RPMI8226 (cell line): ENCODE measurements around the gene PCDHGC5.

Source experiments
- DNase-seq: peaks from one replicate; pipeline ENCODE4 v3.0.0-alpha.2; 2015

PCDHGC5 gene

DNA sequence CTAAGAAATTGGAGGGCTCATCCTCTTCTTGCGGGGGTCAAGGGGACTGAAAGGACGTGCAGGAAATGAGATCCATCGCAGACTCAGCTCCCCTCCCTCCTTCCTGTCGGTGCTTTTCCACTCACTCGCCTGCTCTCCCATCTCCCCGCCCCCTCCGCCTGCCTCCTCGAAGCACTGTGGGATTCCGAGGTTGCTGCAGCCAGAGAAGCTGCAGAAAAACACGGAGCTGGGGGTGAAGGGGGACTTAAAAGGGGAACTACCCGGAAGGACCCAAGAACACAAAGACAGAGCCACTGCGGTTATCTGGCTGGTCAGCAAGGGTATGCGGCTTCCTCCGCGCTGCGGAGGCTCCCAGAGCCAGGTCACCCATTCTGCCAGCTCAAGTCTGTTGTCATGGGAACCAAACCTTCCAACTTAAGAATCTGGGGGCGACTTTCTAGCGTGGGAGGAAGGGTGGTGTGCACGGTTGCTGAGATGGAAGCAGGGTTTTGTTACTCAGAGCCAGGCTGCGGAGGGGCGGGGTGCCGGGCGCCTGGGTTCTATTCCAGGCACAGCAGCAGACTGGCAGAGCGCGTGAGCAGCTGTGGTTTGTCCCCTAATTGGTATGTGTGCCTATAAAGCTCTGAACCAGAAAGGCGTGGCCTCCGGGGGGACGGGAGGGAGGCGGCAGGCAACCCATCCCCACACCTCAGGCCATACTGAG, 24.9 kb downstream of the PCDHGC5 start:
- DNase-seq: no peak

DNA sequence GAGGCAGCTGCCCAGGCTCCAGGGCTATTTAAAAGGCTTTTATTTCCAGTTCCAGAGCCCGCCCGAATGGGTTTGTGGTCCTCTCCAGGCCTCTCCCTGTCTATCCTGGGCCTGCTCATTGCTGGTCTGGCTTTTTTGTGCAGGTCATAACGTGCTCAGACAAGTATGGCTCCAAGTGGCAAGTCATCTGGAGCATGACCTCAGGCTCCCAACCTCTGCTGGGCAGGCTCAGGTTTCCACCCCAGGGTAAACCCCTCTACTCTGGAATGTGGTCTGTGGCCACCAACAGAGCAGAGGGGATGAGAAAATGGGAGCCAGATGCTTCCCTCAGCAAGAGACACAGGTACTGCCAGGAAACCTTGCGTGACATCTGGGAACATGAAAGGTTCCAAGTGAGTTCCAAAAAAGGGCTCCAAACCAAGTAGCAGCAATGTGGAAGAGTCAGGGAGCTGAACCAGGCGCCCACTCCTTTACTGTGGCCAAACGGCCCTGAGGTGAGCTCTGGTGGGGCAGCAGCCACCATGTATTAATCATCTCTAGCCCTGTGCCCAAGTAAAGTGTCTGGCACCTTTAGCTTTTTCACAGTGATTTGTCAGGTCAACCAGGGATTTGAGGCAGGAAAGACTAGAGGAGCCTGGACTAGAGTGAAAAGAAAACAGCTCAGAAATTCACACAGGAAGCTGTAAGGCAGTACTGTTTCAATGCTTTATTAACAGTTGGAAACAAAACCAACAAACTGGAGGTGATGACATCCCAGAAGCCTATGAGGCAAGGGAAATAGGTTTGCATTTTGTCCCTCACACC, 25.7 kb downstream of the PCDHGC5 start:
- no peak for DNase-seq

DNA sequence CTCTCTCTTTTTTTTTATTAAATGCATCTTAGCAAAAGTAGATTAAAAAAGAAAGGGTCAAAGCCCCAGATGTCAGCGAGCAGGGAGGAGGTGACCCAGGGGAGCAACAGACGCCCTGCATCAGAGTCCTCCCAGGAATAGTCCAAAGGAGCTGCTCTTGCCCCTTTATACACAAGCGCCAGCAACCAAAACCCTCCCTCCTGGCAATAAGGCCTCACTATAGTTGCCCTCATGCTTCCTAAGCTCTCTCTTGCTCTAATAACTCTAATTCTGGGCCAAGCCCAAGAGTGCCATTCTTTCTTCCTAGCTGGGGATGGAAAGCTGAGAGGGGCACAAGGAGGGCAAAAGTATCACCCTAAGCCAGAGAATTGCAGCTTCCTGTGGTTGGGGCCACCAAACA, 26.3 kb downstream of the PCDHGC5 start:
- no peak for DNase-seq

DNA sequence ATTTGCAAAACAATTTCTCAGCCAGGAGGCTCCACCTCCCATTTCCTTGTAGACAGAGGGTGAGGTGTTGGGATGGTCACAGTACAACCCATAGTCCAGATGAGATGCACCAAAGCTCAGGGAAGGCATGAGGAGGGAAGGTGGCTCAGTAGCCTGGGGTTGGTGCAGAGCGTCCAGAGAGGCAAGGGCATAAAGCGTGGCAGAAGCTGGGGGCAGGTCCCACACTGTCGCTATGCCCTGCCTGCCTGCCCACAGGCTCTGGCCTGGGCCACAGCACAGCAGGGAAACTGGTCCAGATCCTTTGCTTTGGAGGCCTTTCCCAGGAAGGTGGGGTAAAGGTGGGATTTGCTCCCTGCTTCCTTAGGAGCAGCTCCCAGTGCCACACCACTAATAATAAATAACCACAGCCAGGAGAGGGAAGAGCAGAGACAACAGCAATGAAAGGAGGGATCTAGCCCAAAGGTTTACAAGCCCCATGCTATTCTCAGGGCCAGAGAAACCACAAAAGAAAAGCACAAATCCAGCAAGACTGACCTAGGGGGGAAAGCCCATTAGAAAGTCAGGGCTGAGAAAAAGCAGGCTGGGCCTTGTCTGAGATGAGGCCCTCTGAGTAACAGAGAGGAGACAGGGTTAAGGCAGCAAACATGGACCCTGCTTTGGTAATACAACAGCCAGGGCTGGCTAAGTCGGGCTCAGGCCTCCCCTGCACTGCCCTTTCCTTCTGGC, 27.2 kb downstream of the PCDHGC5 start:
- DNase-seq: no peak

DNA sequence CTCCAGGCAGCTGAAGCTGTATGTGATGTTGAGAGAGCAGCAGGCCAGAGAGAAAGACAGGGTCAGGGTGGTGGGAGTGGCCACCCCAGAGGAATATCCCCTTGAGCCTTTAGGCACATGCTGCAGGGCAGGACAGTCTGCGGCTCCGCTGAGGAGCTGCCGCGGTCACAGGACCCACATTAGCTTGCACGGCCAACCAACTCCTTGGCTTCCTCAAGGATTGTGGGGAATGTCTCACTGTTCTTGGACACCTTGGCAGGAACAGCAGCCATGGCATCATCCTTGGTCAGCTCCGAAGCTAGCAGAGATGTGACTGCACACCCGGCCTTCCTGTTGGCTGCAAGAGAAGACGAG, 27.8 kb downstream of the PCDHGC5 start:
- DNase-seq: no peak

DNA sequence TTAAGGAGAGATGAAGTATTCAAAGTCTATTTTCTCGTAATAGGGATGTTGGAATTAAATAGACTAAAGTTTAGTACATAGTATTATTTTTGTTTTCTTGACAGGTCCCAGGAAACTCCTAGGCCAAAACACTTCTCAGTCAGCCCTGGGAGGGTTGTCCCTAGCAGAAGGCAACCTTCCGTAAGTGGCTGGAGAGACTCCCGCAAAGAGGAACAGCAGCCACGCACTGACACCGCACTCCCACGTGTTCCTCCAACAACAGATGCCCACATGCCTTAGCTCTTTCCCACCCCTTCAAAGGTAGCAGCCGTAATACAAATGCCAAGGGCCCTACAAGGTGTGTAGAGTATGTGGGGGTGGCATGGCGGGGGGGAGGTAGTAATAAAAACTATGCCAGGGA, 28.4 kb downstream of the PCDHGC5 start:
- DNase-seq: no peak

DNA sequence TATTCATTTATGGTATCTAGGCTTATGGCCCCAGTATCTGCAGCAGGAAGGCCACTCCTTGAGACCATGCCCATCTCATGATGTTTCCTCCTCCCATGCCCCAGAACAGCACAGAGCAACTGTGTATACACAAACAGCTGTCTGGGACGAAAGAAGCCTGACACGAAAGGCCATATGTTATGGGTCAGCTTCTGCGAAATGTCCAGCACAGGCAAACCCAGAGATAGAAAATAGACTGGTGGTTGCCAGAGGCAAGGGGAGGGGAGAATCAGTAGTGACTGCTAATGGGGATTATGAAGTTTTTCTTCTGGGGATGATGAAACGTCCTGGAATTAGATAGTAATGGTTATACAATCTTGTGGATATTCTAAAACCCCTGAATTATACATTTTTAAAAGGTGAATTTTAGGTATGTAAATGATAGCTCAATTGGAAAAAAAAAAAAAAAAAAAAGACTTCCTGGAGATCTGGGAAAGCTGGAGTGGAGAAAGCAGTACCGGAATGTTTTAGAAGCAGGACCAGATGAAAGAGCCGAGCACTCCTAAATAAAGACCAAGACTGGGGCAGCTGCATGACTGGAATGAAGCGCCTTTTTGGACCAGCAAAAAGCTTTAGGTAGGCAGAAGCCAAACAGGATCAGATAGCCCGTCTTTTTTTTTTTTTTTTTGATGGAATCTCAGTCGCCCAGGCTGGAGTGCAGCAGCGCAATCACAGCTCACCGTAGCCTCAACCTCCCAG, 29.2 kb downstream of the PCDHGC5 start:
- DNase-seq: no peak

DNA sequence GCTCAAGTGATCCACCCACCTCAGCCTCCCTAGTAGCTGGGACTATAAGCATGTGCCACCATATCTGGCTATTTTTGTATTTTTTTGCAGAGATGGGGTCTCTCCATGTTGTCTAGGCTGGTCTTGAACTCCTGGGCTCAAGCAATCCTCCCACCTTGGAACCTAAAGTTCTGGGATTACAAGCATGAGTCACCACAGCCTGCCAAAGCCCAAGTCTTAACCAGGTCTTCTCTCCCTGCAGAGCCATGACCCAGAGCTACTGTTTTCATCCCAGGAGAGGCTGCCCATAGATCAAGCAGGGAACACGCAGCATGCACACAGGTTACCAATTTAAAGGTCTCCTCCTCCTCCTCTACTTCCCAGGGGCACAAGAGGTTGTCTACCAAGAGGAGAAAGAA, 29.7 kb downstream of the PCDHGC5 start:
- DNase-seq: no peak

DNA sequence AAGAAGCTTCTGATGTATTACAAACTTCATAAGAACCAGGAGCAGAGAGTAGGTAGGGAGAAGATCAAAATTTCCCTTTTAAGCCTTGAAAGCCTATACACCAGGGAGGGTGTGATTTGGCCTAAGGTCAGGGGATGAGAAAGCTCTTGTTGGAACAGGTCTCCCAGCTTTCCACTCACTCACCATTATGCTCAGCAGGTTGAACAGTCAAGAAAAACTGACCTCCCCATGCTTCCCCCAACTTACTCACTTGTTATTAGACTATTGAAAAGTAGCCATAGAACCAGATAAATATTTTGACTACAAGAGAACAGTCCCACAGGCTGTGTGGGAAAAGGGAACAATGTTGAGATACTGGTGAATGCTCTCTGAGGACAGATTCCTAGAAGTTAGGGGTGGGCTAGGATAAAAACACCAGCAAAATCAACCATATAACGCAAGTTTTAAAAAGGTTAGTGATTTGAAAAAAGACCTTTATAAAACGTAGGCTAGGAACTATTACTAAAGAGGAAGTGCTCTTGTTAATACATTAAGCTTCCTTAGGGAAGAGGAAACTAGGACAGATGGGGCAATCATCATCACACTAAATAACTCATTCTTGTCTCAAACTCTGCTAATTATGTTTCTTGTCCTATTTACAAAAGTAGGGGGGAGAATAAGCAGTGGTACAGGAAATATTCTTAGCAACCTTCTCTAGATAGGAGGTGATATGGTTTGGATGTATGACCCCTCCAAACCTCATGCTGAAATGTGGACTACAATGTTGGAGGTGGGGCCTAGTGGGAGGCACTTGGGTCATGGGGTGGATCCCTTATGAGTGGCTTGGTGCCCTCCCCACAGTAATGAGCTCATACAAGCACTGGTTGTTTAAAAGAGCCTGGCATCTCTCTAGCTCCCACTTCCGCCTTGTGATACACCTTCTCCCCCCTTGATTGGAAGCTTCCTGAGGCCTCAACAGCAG, 31.0 kb downstream of the PCDHGC5 start:
- DNase-seq: no peak

DNA sequence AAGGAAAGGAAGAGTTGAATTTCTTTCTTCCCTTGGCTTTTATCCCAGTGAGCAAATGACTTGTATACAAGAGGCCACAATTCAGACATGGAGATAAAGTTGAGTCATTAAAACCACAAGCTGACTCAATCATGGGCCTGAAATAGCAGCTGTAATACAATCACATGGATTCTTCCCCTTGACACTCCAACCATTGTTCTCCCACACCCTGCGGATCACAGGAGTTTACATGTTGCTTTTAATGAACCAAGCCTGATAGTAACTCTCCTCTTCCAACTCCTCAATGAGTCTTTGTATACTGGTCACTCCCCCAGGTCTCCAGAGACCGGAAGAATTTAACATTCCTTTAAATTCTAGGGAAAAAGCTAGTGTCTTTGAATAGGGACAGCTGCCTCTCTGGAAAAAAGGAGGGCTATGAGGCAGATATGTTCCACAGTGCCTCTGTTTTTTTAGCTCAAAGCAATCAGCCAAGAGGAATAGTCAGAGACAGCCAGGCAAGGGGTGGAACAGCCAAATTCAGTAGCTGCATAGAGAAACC, 32.4 kb downstream of the PCDHGC5 start:
- no peak for DNase-seq

DNA sequence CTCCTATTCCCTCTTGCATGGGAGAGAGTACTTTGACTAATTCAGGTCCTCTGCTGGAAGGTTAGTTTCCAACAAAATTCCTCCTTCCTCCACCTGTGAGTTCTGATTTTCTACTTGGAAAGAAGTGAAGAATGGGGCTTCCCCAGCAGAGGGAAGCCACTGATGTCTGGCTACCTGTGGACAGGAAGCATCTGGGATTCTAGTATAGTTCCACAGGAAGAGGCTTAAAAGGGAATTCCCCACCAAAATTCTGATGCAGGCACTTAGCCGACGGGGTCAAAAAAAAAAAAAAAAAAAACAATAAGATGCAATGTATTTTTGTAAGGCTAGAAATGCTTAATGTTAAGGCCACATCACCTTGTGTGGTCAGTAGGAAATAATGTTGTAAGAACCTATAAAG, 33.4 kb downstream of the PCDHGC5 start:
- DNase-seq: no peak

DNA sequence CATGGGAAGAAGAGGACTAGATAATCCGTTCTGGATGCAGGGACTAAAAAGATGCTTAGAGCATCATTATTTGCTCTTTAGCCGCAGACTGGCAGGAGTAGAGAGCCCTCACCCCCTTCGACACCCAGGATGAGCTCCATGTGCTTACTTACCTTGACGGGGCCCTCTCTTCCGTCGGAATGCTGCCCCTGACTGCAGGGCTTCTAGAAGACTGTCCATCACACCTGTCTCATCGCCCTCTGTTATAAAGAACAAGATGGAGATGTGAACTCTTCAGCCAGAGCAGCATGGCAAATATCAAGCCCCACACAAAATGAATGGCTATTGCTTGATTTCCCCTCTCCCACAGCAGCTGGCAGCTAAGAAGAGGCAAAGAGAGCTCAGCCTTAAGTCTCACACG, 35.1 kb downstream of the PCDHGC5 start:
- no peak for DNase-seq

DNA sequence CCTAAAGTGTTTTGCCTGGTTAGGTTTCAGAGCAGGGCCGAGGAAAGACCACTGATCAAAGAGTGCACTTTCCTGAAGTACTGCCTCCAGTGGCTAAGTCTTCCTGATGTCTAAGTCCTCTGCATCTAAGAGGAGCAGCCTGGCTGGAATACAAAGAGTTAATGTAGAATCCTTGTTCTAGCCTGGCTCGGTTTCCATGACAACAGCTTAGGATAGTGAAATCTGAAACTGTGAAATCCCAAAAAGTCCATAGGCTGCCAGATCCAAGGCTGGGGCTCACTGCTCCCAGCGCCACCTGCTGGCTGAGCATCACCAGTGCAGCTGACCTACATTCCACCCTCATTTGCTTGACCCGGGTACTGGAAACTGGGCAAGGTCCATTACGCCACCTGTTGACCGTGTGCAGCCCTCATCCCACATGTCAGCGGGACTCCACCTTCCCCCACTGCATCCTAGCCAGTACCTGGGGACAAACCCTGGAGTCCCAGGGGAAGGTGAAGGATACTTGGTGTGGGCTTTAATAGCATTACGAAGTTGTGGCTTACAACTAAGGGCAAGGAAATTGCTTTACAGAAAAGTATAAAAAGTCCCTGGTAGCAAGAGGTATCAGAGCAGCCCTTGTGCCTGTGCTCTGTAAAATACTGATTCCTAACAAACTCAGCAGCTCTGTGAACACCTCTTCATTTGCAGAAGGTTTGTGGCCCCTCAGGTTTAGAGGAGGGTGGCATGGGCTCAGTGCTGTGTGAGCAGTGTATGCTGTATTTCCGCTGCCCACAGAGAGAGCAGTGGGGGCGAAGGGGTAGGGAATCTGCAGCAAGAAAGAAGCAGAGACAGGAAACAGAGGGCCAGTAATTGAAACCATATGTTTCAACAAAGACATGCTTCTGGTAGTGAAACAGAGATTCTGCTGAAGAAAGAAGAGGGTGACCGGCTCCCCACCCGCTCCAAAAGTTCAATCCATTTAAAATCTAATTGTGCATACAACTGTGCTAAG, 36.0 kb downstream of the PCDHGC5 start:
- DNase-seq: peak; percentile 77

DNA sequence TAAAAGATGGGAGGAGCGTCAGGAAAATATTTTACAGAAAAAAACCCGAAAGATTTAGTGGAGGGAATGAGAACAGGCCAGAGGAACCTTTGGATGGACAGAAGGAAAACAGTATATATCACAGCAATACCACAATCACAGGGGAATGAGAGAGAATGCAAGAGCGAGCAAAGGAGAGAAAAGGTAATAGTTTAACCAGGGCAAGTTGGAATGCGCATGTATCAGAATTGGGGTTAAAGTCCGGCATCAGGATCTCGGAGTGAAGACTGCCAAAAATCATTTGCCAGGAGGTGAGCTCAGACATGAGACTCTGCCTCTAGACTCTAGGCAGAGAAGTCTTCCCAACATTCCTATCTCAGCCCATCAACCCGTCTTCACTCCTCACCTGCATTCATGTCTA, 36.8 kb downstream of the PCDHGC5 start:
- no peak for DNase-seq

DNA sequence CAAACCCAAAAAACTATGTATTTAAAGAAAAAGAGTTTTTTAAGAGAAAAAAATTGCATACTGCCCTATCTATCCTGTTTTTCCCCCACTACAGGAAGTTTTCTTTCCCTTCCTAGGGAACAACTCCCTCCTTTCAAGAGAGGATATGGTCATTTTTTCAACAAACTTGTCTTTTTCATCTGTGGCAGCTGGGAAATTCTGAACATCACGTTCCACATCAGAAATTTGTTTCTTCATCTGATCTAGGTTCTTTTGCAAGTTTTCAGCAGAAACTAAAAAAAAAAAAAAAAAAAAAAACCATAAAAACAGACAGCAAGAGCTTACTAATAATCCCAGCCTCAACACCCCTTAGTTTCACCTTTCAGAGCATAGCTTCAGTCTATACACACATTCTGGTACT, 38.5 kb downstream of the PCDHGC5 start:
- no peak for DNase-seq

DNA sequence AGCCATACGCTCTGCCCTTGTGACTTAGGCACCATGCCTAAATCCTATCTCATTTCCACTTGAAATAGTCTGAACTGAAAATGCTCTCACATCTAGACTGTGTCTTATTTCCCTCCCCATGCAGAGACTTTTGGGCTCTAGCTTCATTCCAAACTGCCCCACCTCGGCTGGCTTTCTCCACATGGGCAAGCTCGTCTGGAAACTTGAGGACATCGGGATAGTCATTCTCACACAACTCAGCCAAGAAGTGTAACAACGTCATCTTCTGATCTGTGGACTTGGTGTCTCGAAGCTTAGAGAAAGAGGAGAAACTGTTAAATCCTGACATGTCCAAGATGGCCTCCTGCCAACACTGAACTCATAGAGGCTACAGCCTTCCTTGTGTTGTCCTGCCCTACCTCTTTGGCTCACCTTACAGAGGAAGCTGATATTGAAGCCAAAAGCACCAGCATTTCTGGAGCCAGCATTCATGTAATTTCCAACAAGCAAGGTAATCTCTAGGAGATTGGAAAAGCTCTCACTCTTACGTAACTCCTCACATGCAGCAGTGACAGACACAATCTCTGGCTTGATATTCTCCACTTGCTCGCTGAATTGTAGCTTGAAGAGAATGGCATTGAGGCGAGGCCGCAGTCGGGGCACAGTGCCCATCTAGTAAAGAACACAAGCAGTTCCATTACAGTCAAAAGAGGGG, 39.6 kb downstream of the PCDHGC5 start:
- DNase-seq: no peak

DNA sequence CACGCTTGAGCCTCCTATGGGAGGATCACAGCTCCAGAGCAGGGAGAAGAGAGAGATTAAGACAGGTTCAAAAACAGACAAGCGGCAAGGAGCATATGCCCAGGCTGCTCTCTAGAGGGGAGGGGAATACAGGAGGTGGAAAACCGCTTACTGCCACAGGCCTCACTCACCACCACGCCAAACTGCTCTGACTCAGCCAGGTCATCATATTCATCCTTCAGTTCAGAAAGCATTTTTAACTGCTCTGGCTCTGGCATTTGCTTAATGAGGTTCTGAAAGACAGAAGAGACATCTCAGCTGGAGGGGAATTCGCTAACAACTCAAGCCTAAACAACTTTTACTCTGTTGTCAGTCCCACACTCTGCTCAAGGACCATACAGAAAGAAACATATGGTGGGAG, 40.1 kb downstream of the PCDHGC5 start:
- no peak for DNase-seq

DNA sequence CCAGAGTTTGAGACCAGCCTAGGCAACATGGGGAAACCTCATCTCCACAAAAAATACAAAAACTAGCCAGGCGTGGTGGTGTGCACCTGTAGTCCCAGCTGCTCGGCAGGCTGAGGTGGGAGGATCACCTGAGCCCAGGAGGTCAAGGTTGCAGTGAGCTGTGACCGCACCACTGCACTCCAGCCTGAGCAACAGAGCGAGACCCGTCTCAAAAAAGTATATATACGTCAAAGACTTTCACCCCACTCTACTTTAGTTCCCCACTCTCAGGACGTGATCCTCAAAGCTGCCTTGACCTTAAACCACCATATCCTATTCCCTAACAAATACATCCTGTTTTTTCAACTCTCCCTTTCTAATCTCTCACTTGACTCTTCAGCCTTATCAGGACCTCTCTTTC, 41.0 kb downstream of the PCDHGC5 start:
- DNase-seq: no peak

DNA sequence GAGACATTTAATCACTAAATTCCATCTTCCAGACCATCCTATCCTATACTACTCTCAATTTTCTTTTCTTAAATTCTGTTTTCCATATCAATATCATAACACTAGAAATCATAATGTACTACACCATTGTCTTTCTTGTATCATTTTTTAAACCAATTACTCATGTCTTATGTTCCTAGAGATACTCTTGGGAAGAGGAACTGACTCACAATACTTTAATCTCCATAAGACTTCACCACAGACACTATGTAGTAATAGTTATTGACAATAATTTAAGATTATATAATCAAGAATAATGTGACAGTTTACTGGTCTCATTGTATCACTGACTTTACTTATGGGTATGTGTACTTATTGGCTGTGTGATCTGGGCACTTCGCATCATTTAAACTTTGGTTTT, 43.8 kb downstream of the PCDHGC5 start:
- no peak for DNase-seq

DNA sequence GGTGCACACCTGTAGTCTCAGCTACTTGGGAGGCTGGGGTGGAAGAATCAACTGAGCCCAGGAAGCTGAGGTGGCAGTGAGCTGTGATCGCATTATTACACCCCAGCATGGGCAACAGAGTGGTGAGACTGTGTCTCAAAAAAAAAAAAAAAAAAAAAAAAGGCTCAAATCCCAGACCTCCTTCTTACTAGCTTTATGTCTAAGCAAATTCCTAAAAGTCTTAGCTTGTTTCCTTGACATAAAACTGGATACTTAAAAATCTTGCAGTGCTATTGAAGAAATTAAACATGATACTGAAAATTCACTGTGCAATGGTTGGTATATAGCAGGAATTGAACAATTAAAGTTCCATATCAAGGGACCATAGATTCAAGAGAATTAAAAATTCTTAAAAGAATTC, 45.0 kb downstream of the PCDHGC5 start:
- no peak for DNase-seq
